Kidney (tissue), 14 donors: ENCODE results near the gene EIF6. TPM values are rescaled to one million over a fixed set of nuclear protein-coding genes. Genes with fewer than 3 reads are reported as not detected.

Experiments
- DNase-seq, 5 donors: peaks; one replicate each; pipeline ENCODE4 v3.0.0-alpha.2; 2013 to 2020
- FAIRE-seq: peaks from 2 replicates; lab custom pipeline; 2012; peaks lifted over from hg19 to GRCh38; lab: Jason Lieb, UNC
- H3K27ac ChIP-seq, 2 donors: one replicate each; pipeline ENCODE4 v1.7.0; 2013; ENCODE audit warnings: low read depth in 2 of 2, low read length in 2 of 2, inconsistent platforms in 1 of 2
- H3K27me3 ChIP-seq: one replicate; pipeline ENCODE4 v1.7.1; 2013; ENCODE audit warnings: low read length, inconsistent platforms; ENCODE audit not compliant: control insufficient read depth, insufficient read depth
- H3K36me3 ChIP-seq, 3 donors: one replicate each; pipeline versions ENCODE4 v1.7.0 to v1.7.1; 2013; ENCODE audit warnings: low read length in 3 of 3, control low read depth in 1 of 3, inconsistent platforms in 1 of 3; ENCODE audit not compliant: insufficient read depth in 3 of 3, control insufficient read depth in 2 of 3
- H3K4me1 ChIP-seq, 3 donors: one replicate each; pipeline versions ENCODE4 v1.7.0 to v1.7.1; 2013; ENCODE audit warnings: low read length in 3 of 3, inconsistent platforms in 1 of 3, low read depth in 1 of 3; ENCODE audit not compliant: control insufficient read depth in 2 of 3, insufficient read depth in 2 of 3
- H3K4me3 ChIP-seq, 3 donors: one replicate each; pipeline versions ENCODE4 v1.7.0 to v1.8.1; 2013; ENCODE audit warnings: low read length in 3 of 3, control low read depth in 1 of 3, inconsistent platforms in 1 of 3
- H3K9ac ChIP-seq, 3 donors: one replicate each; pipeline versions ENCODE4 v1.7.0 to v1.7.1; 2013; ENCODE audit warnings: low read length in 3 of 3, control low read depth in 1 of 3, inconsistent platforms in 1 of 3
- H3K9me3 ChIP-seq, 3 donors: one replicate each; pipeline versions ENCODE4 v1.7.0 to v1.7.1; 2013; ENCODE audit warnings: low read length in 3 of 3, control low read depth in 1 of 3, inconsistent platforms in 1 of 3; ENCODE audit not compliant: control insufficient read depth in 2 of 3, insufficient read depth in 1 of 3
- intact Hi-C: fragments of 100-400 bp; cut with DNase I; formaldehyde crosslinking; loops from one replicate; pipeline ENCODE4 v1.11.1; 2022
- polyA plus RNA-seq: library from polyadenylated mRNA; stranded (reverse); fragments of 350-450 nt; fragmentation: Illumina TruSeq; extraction: RNeasy Lipid Tissue Mini Kit (QIAGEN cat#74804); gene quantifications from one replicate; pipeline ENCODE4 v1.2.3, GENCODE V29; 2014; ENCODE audit warnings: low read depth, low replicate concordance; ENCODE audit not compliant: insufficient read depth
- total RNA-seq: library from RNA; stranded (reverse); fragmentation: NEBNext Ultra II Directional; extraction: Animal tissue kit (Norgen Biotek cat#: 25700); gene quantifications from one replicate; pipeline ENCODE4 v1.2.1, GENCODE V29; 2021
- TF ChIP-seq, protein P1 (sequence below): IDR thresholded peaks from 3 replicates; pipeline ENCODE4 v1.5.1; 2012; ENCODE audit warnings: mild to moderate bottlenecking, moderate library complexity, borderline replicate concordance; ENCODE audit not compliant: insufficient read depth; ENCODE audit errors: extremely low read depth
- donor health status: control.
- donor health status: control.
- donor health status: control.
- donor health status: control.
- donor health status: control.
- donor health status: DM: yes; HTN: yes; CAD: no.
- donor health status: Normal renal cell carcinoma (clear cell type).

EIF6 gene
- total and polyA plus RNA-seq, 2 donors from 2014 or later: 114 to 254 TPM

DNA sequence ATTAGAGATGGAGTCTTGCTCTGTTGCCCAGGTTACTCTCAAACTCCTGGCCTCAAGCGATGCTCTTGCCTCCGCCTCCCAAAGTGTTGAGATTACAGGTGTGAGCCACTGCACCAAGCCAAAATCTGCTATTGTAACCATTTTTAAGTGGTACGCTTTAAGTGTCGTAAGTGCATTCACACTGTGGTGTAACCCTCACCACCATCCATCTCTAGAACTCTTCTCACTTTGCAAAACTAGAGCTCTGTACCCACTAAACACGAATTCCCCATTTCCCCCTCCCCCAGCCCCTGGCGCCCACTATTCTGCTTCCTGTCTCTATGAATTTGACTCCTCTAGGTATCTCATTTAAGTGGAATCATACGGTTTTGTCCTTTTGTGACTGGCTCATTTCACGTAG lies 10.5 kb upstream of the EIF6 start:
- H3K4me1 ChIP-seq: no peaks in the 10 kb centered on the region
- intact Hi-C loops: no loop called here
- FAIRE-seq: no peak

DNA sequence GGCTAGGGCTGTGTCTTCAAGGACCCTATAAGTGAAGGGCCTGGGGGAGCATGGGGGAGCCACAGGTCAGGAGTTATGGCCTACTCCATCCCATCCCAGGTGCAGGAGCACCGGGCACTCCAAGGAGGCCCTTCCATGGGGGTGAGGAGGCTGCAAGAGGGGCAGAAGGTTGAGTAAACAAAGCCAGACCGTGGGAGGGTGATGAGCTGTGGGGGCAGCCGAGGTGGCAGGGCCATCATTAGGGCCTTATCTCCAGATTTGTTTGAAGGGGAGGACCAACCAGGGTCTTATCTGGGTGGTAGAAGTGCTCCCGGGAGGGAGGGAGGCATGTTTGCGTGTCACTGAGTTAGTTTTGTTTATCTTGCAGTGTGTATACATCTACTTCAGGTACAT lies 9.7 kb upstream of the EIF6 start:
- H3K27me3 ChIP-seq: no peaks in the 10 kb centered on the region
- intact Hi-C loops: no loop called here
- H3K9ac ChIP-seq: no peak overlapping the region
- TF ChIP-seq, protein P1, sequence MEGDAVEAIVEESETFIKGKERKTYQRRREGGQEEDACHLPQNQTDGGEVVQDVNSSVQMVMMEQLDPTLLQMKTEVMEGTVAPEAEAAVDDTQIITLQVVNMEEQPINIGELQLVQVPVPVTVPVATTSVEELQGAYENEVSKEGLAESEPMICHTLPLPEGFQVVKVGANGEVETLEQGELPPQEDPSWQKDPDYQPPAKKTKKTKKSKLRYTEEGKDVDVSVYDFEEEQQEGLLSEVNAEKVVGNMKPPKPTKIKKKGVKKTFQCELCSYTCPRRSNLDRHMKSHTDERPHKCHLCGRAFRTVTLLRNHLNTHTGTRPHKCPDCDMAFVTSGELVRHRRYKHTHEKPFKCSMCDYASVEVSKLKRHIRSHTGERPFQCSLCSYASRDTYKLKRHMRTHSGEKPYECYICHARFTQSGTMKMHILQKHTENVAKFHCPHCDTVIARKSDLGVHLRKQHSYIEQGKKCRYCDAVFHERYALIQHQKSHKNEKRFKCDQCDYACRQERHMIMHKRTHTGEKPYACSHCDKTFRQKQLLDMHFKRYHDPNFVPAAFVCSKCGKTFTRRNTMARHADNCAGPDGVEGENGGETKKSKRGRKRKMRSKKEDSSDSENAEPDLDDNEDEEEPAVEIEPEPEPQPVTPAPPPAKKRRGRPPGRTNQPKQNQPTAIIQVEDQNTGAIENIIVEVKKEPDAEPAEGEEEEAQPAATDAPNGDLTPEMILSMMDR: no peak
- no peak for FAIRE-seq
- no peak for DNase-seq
- no peaks in the 10 kb centered on the region for H3K4me1 ChIP-seq
- H3K4me3 ChIP-seq: no peak overlapping the region
- no peaks in the 10 kb centered on the region for H3K36me3 ChIP-seq
- H3K9me3 ChIP-seq: no peaks in the 10 kb centered on the region
- H3K27ac ChIP-seq: no peak overlapping the region

More for the DNA sequence above, 10.5 kb upstream of the EIF6 start:
- DNase-seq: no peak
- no peaks in the 10 kb centered on the region for H3K27me3 ChIP-seq
- H3K36me3 ChIP-seq: no peaks in the 10 kb centered on the region
- TF ChIP-seq, protein P1: no peak
- H3K27ac ChIP-seq: no peak overlapping the region
- H3K9ac ChIP-seq: no peak overlapping the region
- H3K9me3 ChIP-seq: no peaks in the 10 kb centered on the region
- no peak overlapping the region for H3K4me3 ChIP-seq

DNA sequence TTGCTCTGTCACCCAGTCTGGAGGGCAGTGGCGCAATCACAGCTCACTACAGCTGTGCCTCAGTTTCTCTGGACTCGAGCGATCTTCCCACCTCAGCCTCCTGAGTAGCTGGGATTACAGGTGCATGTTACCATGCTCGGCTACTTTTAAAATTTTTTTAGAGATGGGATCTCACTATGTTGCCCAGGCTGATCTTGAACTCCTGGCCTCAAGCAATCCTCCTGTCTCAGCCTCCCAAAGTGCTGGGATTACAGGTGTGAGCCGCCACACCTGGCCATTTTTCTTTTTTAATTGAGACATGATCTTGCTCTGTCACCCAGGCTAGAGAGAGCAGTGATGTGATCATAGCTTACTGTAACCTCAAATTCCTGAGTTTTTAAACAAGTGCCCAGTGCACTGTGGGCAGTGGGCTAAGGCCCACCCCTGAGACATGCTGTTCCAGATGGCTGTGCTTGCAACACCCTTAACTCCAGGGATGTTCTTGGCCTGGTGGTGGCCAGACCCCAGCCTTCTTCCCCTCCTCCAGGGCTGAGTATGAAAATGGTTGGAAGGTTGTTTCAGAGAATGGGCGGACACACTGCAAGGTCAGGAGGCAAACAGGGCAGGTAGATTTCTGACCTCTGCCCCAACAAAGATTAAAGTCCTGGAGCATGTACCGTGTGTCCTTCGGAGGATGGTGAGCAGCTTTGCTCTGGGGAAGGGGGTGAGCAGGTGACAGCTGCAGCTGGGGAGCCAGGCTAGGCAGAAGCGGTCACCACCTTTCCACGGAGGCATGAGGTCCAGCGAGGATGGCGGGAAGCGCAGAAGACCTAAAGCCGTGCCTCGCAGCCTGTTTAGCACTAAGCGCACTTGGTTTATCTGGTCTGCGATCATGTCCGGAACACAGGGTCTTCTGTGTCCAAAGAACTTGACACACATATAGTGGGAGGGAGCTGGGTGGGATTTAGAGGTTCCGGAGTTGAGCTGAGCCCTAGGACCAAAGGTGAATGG lies 9.0 kb upstream of the EIF6 start:
- TF ChIP-seq, protein P1: no peak
- intact Hi-C loops: no loop called here
- Histone ChIP-seq H3K36me3 (no peaks in the 10 kb centered on the region), H3K27me3 (no peaks in the 10 kb centered on the region), H3K9me3 (no peaks in the 10 kb centered on the region), H3K9ac (no peak overlapping the region), H3K4me3 (no peak overlapping the region), H3K27ac (no peak overlapping the region), H3K4me1 (no peaks in the 10 kb centered on the region)
- DNase-seq: no peak
- FAIRE-seq: no peak
